HepG2 (cell line): ENCODE data around the gene LIN28A. TPM values are rescaled to one million over a fixed set of nuclear protein-coding genes. Genes with fewer than 3 reads are reported as not detected.

Experiments
- AGO1 ChIP-seq: fragments of 200-400 bp; formaldehyde crosslinking; IDR thresholded peaks from 2 replicates; pipeline ENCODE4 v1.6.1; 2017; ENCODE audit warnings: mild to moderate bottlenecking, low read depth, low read length, moderate library complexity; ENCODE audit not compliant: poor library complexity, severe bottlenecking
- ARID4A ChIP-seq: sonication (generic); formaldehyde crosslinking; IDR thresholded peaks from 2 replicates; pipeline ENCODE4 v1.5.0; 2020; ENCODE audit warnings: mild to moderate bottlenecking, missing genetic modification reagents, borderline replicate concordance
- ATF1 ChIP-seq: IDR thresholded peaks from 2 replicates; pipeline ENCODE4 v1.6.1; 2016; ENCODE audit warnings: mild to moderate bottlenecking, control low read depth
- BHLHE40 ChIP-seq: IDR thresholded peaks from 2 replicates; pipeline ENCODE4 v1.6.1; 2011; ENCODE audit warnings: low read length, improper control_type of control experiment
- DDIT3 ChIP-seq: sonication (generic); formaldehyde crosslinking; IDR thresholded peaks from 2 replicates; pipeline ENCODE4 v1.4.0; 2020; ENCODE audit warnings: mild to moderate bottlenecking, missing genetic modification reagents
- DMTF1 ChIP-seq: sonication (generic); formaldehyde crosslinking; IDR thresholded peaks from 2 replicates; pipeline ENCODE4 v1.4.0; 2020; ENCODE audit warnings: mild to moderate bottlenecking, missing genetic modification reagents
- HOXA3 ChIP-seq: sonication (generic); formaldehyde crosslinking; IDR thresholded peaks from 2 replicates; pipeline ENCODE4 v1.5.0; 2020; ENCODE audit warnings: missing genetic modification reagents
- JUN ChIP-seq: sonication (generic); formaldehyde crosslinking; IDR thresholded peaks from 2 replicates; pipeline ENCODE4 v1.4.0; 2020; ENCODE audit warnings: mild to moderate bottlenecking, missing genetic modification reagents
- NFIB ChIP-seq: sonication (generic); formaldehyde crosslinking; IDR thresholded peaks from 2 replicates; pipeline ENCODE4 v1.9.0; 2021; ENCODE audit warnings: missing genetic modification reagents, mild to moderate bottlenecking, borderline replicate concordance
- NRL ChIP-seq: sonication (generic); formaldehyde crosslinking; IDR thresholded peaks from 2 replicates; pipeline ENCODE4 v1.5.0; 2020; ENCODE audit warnings: missing genetic modification reagents, mild to moderate bottlenecking, moderate library complexity, borderline replicate concordance
- PHF20 ChIP-seq: sonication (generic); formaldehyde crosslinking; IDR thresholded peaks from 2 replicates; pipeline ENCODE4 v1.5.0; 2020; ENCODE audit warnings: mild to moderate bottlenecking, missing genetic modification reagents
- POLR2G ChIP-seq: fragments of 200-400 bp; formaldehyde crosslinking; IDR thresholded peaks from 2 replicates; pipeline ENCODE4 v1.6.1; 2018; ENCODE audit warnings: mild to moderate bottlenecking, low read depth, low read length, moderate library complexity
- RBAK ChIP-seq: sonication (generic); formaldehyde crosslinking; IDR thresholded peaks from 2 replicates; pipeline ENCODE4 v1.5.1; 2020; ENCODE audit warnings: mild to moderate bottlenecking, missing genetic modification reagents
- RFXAP ChIP-seq: sonication (generic); formaldehyde crosslinking; IDR thresholded peaks from 2 replicates; pipeline ENCODE4 v1.4.0; 2020; ENCODE audit warnings: missing genetic modification reagents, borderline replicate concordance
- SMAD9 ChIP-seq: sonication (generic); formaldehyde crosslinking; IDR thresholded peaks from 2 replicates; pipeline ENCODE4 v1.5.1; 2020; ENCODE audit warnings: mild to moderate bottlenecking, missing genetic modification reagents
- SP1 ChIP-seq, 2 experiments: fragments of 450-650 bp in 1 of 2; sonication (generic) in 1 of 2; formaldehyde crosslinking in 1 of 2; IDR thresholded peaks; 2 replicates each; pipeline versions ENCODE4 v1.4.0 to v1.6.1; 2016 to 2020; ENCODE audit warnings: missing genetic modification reagents in 1 of 2
- TARDBP ChIP-seq: sonication (generic); formaldehyde crosslinking; IDR thresholded peaks from 2 replicates; pipeline ENCODE4 v1.8.0; 2022; ENCODE audit warnings: mild to moderate bottlenecking, missing genetic modification reagents
- TCF12 ChIP-seq, 2 experiments: fragments of 450-650 bp in 1 of 2; sonication (generic) in 1 of 2; formaldehyde crosslinking in 1 of 2; IDR thresholded peaks; 2 replicates each; pipeline versions ENCODE4 v1.6.1 to v1.8.0; 2017 to 2022; ENCODE audit warnings: antibody characterized with exemption in 1 of 2, mild to moderate bottlenecking in 1 of 2, missing genetic modification reagents in 1 of 2, moderate library complexity in 1 of 2
- TP53 ChIP-seq: sonication (generic); formaldehyde crosslinking; conservative IDR thresholded peaks from 2 replicates; pipeline ENCODE4 v1.4.0; 2020; ENCODE audit warnings: missing genetic modification reagents
- ZNF280D ChIP-seq: sonication (generic); formaldehyde crosslinking; IDR thresholded peaks from 2 replicates; pipeline ENCODE4 v1.5.1; 2020; ENCODE audit warnings: mild to moderate bottlenecking, missing genetic modification reagents
- ZNF44 ChIP-seq: sonication (generic); formaldehyde crosslinking; IDR thresholded peaks from 2 replicates; pipeline ENCODE4 v1.5.1; 2020; ENCODE audit warnings: mild to moderate bottlenecking, missing genetic modification reagents
- polyA plus RNA-seq, 8 experiments: library from polyadenylated mRNA; depleted of rRNA in 3 of 8; stranded (reverse) in 7 of 8; unstranded in 1 of 8; fragments of >200 nt; fragmentation: Illumina TruSeq in 4 of 8; extraction: Trizol in 4 of 8; gene quantifications; 2 replicates each; pipeline versions ENCODE4 v1.2.1 to v1.2.3, GENCODE V29; 2011 to 2016; ENCODE audit warnings: low read depth in 4 of 8, missing spikeins in 1 of 8, mixed read lengths in 1 of 8; ENCODE audit not compliant: insufficient read depth in 1 of 8
- total RNA-seq, 5 experiments: library from RNA; depleted of rRNA; stranded (reverse); fragments of >200 nt; fragmentation: Illumina TruSeq; extraction: Trizol; gene quantifications; 2 replicates each; pipeline ENCODE4 v1.2.3, GENCODE V29; 2016; ENCODE audit warnings: low read depth in 1 of 5

The LIN28A gene
- total and polyA plus RNA-seq, 2 of the 13 experiments (the other 11 are each of a cell fraction or from before 2014, with no cell fraction given), result not detected

GRCh38 chr1:26408604-26409003 lies 2.0 kb upstream of the LIN28A start (continued):
- TF ChIP-seq TP53 (peak; percentile 98), ZNF44 (CRISPR knock-in tag) (peak; percentile 100), ARID4A (CRISPR knock-in tag) (peak; percentile 97), JUN (CRISPR knock-in tag) (peak; percentile 95), RBAK (CRISPR knock-in tag) (peak; percentile 96), NRL (CRISPR knock-in tag) (peak; percentile 100), ATF1 (CRISPR knock-in tag) (no peak; the same call in 1 of the 2 replicates), AGO1 (no peak), SMAD9 (peak; percentile 100), BHLHE40 (no peak), DDIT3 (CRISPR knock-in tag) (peak; percentile 98), SP1 (IDR thresholded peaks at IDR 0.05) (no peak), SP1 (CRISPR knock-in tag; IDR thresholded peaks at IDR 0.05) (peak; percentile 84), TARDBP (CRISPR knock-in tag) (peak; percentile 96), POLR2G (no peak), HOXA3 (peak; percentile 98), NFIB (CRISPR knock-in tag) (peak; percentile 97), RFXAP (CRISPR knock-in tag) (peak; percentile 99), ZNF280D (peak; percentile 100), DMTF1 (CRISPR knock-in tag) (peak; percentile 98), PHF20 (CRISPR knock-in tag) (peak; percentile 91), TCF12 (IDR thresholded peaks at IDR 0.05) (no peak), TCF12 (CRISPR knock-in tag; IDR thresholded peaks at IDR 0.05) (peak; percentile 98)
